Skin of body (tissue), 2 donors: ENCODE results near the gene KIF1B. TPM values are rescaled to one million over a fixed set of nuclear protein-coding genes. Genes with fewer than 3 reads are reported as not detected.
A peak's percentile ranks its signal among the peaks of the same experiment; 100 is the strongest.

Experiments used
- DNase-seq: peaks from one replicate; lab custom pipeline; 2025; lab: John Stamatoyannopoulos, UW
- total RNA-seq: library from RNA; depleted of rRNA; stranded (reverse); fragments of >200 nt; gene quantifications from one replicate; pipeline ENCODE4 v1.2.3, GENCODE V29; 2014

The KIF1B gene
- total RNA-seq, 1 donor from 2014 or later = 74.6 TPM

DNA sequence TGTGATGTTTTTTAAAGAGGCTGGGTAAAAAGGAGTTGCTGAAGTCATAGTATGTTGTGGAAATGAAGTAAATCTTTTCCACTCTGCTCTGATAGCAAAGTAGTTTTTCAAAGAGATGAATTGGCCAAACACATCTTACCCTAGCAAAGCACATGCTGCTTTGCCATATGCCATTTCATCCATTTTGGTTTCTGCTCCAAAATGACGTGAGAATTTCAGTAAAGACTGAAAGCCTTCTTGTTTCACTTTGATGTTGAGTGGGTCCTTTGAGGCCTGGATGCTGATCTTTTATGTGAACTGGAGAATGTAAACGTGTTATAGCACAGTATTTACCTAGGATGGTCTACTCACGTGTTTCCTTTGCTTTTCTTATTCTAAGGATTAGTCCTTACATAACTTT is 115.2 kb downstream of the KIF1B start:
- no peak for DNase-seq

DNA sequence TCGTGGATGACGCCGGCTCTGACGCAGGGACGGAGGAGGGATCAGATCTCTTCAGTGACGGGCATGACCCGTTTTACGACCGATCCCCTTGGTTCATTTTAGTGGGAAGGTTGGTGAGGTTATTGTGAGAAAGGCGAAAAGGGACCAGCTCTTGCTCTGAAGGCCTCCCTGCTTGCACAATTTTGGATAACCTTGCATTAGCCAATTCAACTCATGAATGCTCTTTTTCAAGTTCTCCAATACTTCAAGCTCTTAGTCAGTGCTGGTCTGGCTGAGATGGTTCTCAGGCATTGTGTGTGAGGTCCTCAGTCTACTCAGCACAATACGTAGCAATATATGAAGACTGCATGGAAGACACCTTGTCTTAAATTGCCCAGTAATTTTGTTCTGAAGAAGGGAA is 115.9 kb downstream of the KIF1B start:
- no peak for DNase-seq

DNA sequence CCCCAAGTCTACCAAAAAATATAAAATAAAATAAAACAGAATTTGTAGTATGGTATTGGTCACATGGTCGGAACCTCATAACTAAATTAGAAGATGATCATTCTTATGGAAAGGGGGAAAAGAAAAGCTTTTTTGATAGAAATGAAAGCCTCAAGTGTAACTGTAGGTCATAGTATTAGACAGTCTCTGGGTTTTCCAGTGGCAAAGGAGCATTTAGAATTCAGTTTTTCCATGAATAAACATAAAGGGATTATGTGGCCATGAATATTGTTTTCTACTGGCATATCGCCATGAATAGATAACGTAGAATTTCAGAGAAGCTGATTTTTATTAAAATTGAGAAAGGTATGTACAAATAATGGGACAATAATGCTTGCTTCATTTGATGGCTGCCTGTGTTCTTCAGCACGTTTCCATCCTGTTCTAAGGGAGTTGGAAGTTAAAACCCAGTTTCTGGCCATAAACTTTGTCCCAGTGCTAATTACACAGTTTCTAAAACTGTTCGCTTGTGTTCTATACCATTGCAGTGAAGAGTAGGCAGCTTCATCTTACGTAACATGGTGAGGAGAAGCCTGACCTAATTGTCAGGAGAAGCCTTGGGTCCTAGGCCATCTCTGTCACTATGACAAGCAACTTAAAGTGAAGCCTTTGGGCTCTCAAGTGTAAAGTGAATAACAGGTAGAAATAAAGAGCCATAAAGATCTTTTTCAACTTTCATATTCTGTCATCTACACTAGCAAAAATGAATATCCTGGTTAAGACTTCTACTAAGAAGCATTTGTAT is 118.0 kb downstream of the KIF1B start:
- DNase-seq = no peak

DNA sequence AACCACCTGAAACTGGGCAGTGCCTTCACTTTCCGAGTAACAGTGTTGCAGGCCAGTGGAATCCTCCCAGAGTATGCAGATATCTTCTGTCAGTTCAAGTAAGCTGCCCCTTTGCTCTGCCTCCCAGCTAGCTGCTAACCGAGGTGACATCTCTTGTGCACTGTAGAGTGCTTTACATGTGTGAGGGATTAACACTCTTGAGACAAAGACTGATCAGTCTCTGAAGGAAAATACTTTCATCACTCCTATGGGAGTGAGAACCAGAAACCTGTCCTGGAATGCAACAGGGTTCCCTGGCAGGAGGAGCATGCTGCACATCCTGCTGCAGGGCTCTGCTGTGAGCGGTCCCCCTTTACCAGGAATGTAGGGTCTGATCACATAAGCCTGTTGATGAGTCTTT is 127.1 kb downstream of the KIF1B start:
- no peak for DNase-seq

DNA sequence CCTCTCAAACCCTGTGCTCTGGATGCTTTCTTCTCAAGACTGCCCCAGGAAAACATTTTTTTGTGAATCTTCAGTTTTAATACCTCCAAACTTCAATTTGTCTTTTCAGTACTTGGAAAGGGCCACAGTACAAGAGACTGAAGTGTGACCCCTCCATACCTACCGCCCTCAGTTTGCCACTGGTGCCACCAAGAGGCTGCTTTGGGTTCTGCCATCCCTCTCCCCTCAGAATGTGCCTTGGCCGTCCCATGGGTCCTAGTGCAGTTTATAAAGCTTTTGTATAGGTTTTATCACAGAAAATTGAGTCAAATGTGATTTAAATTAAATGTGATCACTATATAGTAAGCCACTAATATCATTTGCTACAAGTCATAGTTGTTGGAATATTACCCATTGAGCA is 127.7 kb downstream of the KIF1B start:
- DNase-seq = no peak

DNA sequence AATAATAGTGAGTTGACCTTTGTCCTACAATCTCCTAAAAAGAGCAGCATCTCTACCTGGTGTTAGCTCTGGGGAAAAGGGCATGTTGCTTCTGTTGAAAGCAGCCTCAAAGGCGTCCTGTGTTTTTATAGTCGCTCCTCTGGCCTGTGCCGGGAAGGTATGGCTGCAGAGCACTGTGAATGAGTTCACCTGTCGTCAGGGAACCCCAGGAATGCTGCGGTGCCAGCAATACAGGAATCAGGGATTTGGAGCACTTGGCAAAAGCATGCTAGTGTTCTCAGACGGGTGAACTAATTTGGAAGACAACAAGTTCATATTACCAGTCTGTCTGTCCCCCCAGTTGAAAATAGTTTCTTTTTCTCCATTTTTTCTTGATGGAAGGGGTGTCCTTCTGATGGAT is 128.2 kb downstream of the KIF1B start:
- no peak for DNase-seq

DNA sequence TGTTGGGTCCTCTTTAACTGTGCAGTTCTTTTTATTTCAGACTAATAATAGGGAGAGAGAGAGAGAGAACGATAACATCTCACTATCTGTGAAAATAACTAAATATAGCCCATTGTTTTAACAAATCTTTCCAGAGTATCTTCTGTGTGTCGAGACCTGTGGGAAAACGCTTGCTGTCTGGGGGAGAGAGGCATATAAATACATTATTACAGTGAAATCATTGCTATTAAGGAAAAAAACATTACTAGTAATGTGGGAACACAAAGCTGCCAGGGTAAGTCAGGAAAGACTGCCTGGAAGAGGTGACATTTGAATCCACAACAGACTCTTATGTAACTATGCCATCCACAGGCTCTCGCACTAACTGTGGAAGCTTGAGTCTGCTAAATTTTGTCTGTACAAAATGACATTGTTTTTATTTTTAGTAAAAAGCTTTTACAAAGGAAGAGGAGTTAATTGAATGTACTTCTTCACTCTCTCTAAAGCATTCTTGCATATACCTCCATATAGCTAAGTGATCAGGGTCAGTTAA is 128.7 kb downstream of the KIF1B start:
- no peak for DNase-seq

DNA sequence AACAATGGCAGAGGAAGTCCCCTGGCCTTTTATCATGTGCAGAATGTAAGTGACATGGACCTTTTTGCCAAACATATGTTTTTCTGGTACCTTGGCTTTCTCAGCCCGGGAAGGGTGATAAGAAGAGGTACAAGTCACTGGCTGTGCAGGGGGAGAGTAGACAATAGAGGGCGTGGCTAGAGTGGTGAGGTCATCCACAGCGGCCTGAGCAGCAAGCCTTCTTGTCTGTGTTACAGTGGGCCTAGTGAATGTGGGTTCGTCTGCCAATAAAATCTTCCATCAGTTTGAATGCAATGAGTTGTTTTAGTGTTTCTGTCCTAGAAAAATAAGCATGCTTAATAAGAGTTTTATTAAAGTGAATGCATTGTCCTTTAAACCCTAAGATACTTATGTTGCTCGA is 129.4 kb downstream of the KIF1B start:
- DNase-seq = no peak

DNA sequence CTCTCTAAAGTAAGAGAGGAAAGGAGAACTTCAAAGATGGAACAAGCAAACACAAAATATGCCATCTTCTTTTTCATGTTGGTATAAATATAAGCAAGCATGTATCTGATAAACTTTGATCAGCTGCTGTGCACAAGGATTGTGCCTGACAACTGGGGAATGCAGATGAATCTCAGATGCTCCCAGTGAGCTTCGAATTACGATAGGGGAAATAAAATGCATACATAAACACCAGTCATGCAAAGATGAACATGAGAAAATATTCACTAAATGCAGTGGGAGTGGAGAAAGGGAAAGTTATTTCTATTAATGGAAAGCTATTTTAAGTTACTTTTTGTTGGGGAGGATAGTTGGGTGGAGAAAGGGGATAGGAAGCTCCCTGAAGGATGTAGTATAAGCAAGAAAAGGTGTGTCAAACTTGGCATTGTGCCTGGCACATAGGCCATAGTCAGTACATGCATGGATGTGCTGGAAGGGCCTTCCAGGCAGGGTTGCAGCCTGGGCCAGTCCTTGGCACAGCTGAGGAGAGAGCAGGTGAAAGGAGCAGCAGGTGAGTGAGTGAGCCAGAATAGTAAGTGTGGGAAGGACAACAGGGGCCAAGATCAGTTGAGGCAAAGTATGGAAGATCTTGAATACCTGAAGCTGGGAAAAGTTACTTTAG is 130.7 kb downstream of the KIF1B start:
- no peak for DNase-seq

DNA sequence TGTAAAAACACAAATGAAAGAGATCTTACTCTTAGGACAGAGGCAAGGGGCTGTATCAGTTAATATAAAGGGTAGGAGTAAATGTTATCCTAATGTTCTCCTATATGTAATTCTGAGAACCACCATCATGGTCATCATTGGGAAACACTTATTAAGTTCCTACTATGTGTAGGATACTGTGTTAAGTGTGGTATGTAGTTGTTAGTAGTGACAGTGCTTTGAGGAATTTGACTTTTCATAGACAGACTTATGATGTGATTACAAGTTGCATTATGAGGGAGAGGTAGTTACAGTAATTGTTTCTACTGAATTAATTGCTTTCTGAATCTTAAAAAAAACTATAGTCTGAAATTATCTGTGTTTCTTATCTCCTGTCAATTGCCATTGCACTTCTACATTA is 136.7 kb downstream of the KIF1B start:
- no peak for DNase-seq

DNA sequence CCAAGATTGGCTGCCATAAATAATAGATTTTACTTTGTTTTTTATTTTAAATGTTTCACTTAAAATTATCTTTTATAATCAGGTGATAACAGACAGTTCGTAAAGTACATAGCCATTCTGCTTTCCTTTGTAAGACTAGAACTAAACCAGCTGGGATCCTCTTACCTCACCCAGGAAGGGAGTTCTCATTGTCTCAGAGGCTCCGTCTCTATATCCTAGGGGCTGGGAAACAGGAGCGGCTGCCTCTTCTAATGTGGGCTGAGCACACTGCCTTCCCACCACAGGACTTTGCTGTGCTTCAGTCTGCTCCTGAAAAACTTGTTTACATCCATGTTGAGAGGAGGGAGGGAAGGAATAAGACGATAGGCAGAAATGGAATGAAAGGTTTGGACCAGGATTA is 142.9 kb downstream of the KIF1B start:
- no peak for DNase-seq

DNA sequence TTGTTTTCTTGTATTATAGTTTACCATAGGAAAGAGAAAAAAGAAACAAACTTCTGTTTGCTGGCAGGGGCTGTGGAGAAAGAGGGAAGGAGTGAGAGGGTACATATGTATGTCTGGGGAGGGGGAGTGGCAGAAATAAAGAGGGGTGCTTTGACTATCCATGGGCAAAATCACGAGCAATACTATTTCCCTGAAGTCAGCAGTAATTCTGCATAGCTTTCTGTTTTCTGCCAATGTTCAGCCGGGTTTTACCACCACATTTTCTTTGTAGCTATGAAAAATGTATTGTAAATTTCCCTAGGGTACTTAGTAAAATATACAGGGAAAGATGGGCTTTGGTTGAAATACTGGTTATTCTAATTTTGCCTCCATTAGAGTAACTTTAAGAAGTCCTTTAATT is 143.3 kb downstream of the KIF1B start:
- DNase-seq = no peak

DNA sequence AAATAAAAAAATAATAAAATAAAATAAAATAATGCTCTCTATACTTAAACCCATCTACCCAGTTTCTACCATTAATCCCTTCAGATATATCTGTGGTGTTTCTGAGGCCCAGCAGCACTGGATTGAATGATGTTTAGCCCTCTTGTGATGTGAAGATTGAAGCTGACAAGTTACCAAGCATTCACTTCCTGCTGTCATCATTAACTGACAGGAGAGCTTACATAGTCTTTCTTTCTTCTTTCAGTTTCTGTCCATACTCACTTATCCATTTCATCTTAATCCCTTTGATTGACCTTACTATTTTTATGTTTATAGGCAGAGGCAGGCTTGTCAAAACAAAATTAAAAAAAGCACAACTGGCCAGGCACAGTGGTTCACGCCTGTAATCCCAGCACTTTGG is 149.7 kb downstream of the KIF1B start:
- DNase-seq = no peak

DNA sequence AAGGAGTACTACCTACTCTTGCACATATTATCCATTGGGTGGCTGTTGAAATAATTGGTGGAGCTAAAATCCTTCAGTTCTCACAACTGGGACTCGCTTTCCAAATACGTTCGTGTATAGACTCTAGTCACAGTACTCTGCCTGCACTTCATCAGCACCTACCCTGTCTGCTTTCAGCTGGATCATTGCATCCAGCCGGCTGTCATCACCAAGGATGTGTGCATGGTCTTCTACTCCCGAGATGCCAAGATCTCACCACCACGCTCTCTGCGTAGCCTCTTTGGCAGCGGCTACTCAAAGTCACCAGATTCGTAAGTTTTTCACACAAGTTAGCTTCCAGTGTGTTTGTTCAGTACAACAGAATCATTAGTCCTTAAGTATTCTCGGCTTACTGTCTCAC is 151.1 kb downstream of the KIF1B start:
- DNase-seq = no peak

DNA sequence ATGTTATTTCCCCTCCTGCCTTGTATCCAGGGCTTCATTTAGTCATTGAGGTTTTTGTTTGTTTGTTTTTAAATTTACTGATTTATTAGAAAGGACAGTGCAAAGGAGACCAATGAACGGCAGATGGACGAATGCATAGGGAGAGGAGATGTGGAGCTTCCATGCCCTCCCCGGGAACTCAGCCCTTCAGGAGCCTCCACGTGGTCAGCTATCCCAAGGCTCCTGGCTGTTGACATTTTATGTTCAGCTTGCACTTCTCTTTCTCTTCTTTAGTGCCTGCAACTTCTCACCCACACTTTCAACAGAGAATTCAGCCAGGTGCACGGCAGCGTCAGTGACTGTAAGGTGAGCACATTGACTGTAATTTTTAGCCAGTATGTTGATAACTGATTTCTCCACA is 157.8 kb downstream of the KIF1B start:
- no peak for DNase-seq

DNA sequence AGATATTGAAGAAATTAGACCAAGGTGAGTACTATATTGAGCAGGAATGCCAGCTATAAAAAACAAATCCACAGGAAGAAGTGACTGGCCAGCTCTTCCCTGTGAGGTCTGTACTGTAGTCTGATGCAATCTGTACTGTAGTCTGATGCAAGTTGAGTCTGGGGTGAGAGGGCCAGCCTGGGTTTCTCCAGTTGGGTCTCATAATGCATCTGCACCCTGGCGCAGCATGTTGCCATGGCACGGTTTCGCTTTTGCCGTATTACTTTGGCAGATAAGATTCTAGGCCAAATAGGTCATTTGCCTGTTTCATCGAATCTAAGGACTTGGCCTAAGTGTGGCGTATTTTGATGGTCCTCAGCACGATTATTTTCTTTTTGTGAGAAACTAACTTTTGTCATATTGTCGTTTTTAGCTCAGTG is 164.1 kb downstream of the KIF1B start:
- DNase-seq = no peak

DNA sequence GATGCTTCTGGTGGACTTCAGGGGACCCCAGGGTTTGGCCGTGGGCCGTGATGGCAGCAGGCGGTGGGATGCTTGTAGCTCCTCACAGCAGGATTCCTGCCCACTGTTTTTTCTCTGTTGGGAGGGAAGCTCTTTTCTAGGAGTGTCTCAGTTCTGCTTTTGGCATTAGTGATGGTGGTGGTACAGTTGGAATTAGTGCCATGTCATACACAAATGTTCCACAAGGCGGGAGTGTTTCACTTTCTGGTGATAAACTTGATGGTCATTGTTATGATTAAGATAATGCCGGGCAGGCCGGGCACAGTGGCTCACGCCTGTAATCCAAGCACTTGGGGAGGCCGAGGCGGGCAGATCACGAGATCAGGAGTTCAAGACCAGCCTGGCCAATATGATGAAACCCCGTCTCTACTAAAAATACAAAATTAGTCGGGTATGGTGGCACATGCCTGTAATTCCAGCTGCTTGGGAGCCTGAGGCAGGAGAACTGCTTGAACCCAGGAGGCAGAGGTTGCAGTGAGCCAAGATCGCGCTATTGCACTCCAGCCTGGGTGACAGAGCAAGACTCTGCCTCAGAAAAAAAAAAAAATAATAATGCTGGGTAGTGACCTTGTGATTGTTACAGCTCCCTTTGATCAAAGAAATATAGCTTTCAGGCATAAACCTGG is 167.1 kb downstream of the KIF1B start:
- peak; percentile 42 for DNase-seq

DNA sequence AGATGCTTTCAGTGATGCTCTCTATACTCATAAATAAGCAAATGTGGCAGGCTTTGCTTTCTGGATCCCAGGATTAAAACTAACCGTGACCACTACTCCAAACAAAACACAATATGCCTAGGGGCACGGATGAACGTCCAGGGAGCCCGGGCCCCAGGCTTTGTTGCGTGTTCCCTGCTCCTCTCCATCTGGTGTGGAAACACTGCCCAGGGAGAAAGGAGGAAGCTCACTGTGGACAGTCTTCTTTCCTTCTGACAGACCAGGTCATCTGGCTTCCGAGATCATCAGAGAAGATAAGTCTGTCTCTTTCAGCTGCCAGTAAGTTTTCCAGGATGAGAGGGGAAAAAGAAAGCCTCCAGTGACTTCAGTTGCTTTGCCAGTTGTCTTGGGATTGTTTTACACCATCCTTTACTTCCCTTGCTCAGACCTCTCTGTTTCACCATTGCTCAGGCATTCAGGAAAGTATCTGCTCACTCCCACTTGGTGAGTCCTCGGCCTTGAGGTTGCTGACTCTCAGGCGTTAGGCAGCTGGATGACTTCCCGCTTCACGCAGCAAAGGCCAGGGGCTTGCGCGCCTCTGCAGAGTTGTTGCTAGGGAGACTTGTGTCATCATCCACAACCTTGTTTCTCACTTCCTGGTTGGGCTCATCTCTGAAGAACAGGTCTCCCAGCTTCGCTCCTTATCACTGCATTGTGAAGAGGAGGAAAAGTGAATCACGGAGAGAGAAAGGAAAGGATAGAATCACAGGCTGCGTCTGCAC is 167.9 kb downstream of the KIF1B start:
- DNase-seq = peak; percentile 21

DNA sequence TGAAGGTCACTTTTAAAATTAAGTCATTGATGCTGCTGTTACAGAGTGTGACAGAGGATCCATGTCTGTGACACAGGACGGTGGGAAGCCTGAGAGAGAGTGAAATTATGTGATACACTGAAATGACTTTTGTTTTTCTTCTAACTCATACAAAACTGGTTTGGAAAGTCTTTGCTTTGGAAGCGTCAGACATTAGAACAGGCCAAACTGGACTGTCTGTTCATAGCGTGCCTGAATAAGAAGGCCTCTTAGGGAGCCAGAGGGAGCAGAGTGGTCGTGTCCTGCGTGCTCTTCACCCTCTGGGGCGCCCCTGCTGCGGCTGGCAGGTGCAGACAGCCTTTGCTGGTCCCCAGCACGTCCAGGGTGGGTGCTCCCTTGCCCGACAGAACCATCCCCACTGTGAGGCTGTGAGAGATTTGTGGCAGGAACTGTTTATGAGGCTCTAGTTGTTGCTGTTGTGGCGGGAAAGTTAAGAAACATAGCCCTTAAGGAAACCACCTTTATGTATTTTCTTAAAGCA is 168.8 kb downstream of the KIF1B start:
- DNase-seq = no peak

DNA sequence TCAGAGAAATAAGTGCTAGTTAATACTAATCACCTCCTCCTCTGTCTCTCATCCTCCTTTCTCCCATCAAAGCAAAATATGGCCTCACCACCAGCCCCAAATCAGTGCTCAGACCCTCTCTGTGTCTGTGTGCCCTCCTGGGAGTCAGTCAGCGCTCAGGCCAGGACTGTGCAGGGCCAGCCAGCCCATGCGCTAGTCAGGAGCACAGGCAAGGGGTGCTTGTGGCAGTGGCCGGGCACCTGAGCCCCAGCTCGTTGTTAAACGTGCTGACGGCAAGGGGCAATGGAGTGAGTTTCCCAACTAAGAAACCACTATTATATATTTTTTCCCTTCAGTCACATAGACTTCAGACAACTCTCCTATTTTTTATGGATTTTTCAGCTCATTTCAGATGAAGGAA is 169.3 kb downstream of the KIF1B start:
- DNase-seq = no peak

DNA sequence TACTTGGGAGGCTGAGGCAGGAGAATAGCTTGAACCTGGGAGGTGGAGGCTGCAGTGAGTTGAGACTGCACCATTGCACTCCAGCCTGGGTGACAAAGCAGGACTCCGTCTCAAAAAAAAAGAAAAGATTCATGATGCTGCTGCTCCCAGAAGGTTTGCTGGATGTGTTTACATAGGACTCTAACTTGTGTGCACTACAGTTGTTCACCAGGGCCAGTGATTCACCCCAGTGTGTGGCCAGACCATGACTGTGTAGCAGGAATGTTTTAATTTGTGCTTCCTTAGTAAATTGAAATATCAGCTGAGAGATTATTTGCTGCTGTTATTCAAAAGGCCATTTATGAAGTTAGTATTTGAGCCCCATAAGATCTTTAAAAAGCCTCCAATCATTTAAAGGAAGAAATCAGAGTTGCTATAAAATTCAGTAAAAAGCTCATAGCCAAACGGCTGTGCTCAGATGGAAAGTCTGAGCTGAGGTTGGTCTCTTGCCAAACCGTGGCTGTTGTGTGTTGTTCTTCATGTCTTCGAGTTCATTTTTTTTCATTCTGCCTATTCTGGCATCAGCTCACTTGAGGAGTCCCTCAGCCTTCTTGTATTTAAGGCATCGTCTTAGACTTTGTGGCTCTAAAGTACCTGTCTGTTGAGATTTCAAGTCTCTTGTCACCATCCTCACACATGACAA is 170.4 kb downstream of the KIF1B start:
- no peak for DNase-seq
